GM12878 (cell line): ENCODE data around the gene SORBS1. TPM values are rescaled to one million over a fixed set of nuclear protein-coding genes. Genes with fewer than 3 reads are reported as not detected.

Source experiments
- ATAC-seq: fragments of 200-7000 bp; cut with Tn5 transposase; 3 replicates; pipeline ENCODE4 v1.9.1; 2020; ENCODE audit warnings: mild to moderate bottlenecking, moderate library complexity
- BruUV-seq: library from RNA; stranded (reverse); fragments of 400-500 nt; replicated peaks from 2 replicates; lab custom pipeline; 2021; lab: Mats Ljungman, UMichigan
- CTCF ChIA-PET: fragments of 300-600 bp; sonication (Branson Sonifier 250); formaldehyde crosslinking; extraction: SDS; loops from one replicate; lab custom pipeline; 2021; ENCODE audit warnings: inconsistent platforms; lab: Yijun Ruan, JAX
- POLR2A ChIA-PET: fragments of 350-600 bp; formaldehyde crosslinking; extraction: SDS; loops from one replicate; lab custom pipeline; 2021; ENCODE audit warnings: inconsistent platforms; lab: Charles Lee
- RAD21 ChIA-PET: fragments of 300-600 bp; sonication (Branson Sonifier 250); formaldehyde crosslinking; loops from one replicate; lab custom pipeline; 2023; ENCODE audit warnings: antibody characterized with exemption; ENCODE audit not compliant: unreplicated experiment; lab: Charles Lee
- SMC1A ChIA-PET: fragments of 300-600 bp; sonication (Branson Sonifier 250); formaldehyde crosslinking; loops from one replicate; lab custom pipeline; 2023; ENCODE audit not compliant: unreplicated experiment, uncharacterized antibody; lab: Charles Lee
- DNase-seq: peaks from one replicate; pipeline ENCODE4 v3.0.0-alpha.2; 2011; ENCODE audit warnings: low read depth, low spot score
- FAIRE-seq: peaks from 3 replicates; lab custom pipeline; 2011; peaks lifted over from hg19 to GRCh38; lab: Jason Lieb, UNC
- H2AFZ ChIP-seq: 2 replicates; pipeline ENCODE4 v1.6.0; 2011; ENCODE audit warnings: low read depth, low read length, control low read depth; ENCODE audit not compliant: control insufficient read depth
- H3K27ac ChIP-seq: 2 replicates; pipeline ENCODE4 v1.5.1; 2011; ENCODE audit warnings: control low read depth; ENCODE audit not compliant: control insufficient read depth, insufficient read depth
- H3K27me3 ChIP-seq, 2 experiments: replicated peaks in 1 of 2; 2 replicates each; pipeline versions ENCODE4 v1.6.0 to v1.6.1; 2011; ENCODE audit warnings: low read length in 1 of 2; ENCODE audit not compliant: control insufficient read depth in 2 of 2, insufficient read depth in 2 of 2
- H3K36me3 ChIP-seq, 2 experiments: 2 replicates each; pipeline ENCODE4 v1.5.1; 2011; ENCODE audit warnings: low read length in 1 of 2; ENCODE audit not compliant: control insufficient read depth in 2 of 2, insufficient read depth in 2 of 2
- H3K4me1 ChIP-seq: 2 replicates; pipeline ENCODE4 v1.6.1; 2011; ENCODE audit warnings: mild to moderate bottlenecking, low read length, moderate library complexity, mixed read lengths; ENCODE audit not compliant: control insufficient read depth, insufficient read depth
- H3K4me2 ChIP-seq: 2 replicates; pipeline ENCODE4 v1.6.0; 2011; ENCODE audit warnings: control low read depth; ENCODE audit not compliant: control insufficient read depth, insufficient read depth
- H3K4me3 ChIP-seq: fragments of 200-600 bp; sonication (generic); 2 replicates; pipeline ENCODE4 v1.5.1; 2016
- H3K79me2 ChIP-seq: 2 replicates; pipeline ENCODE4 v1.6.0; 2011; ENCODE audit warnings: low read length; ENCODE audit not compliant: control insufficient read depth, insufficient read depth
- H3K9ac ChIP-seq: 2 replicates; pipeline ENCODE4 v1.8.0; 2011; ENCODE audit warnings: low read length, control low read depth, mixed read lengths; ENCODE audit not compliant: control insufficient read depth, insufficient read depth
- H3K9me3 ChIP-seq: replicated peaks from 3 replicates; pipeline ENCODE4 v1.5.1; 2011; ENCODE audit warnings: mild to moderate bottlenecking, low read length; ENCODE audit not compliant: control insufficient read depth, insufficient read depth
- H4K20me1 ChIP-seq: 2 replicates; pipeline ENCODE4 v1.6.0; 2011; ENCODE audit not compliant: control insufficient read depth, insufficient read depth
- ATF7 ChIP-seq: fragments of 450-650 bp; IDR thresholded peaks from 2 replicates; pipeline ENCODE4 v1.6.1; 2016; ENCODE audit warnings: low read depth, mild to moderate bottlenecking
- EP300 ChIP-seq, 2 experiments: fragments of 150-350 bp in 1 of 2; IDR thresholded peaks; 2 replicates each; pipeline ENCODE4 v1.6.1; 2011 to 2012; ENCODE audit warnings: low read depth in 2 of 2, low read length in 2 of 2, borderline replicate concordance in 1 of 2, improper control_type of control experiment in 1 of 2, inconsistent platforms in 1 of 2; ENCODE audit not compliant: control insufficient read depth in 1 of 2
- ETV6 ChIP-seq, 2 experiments: fragments of 450-650 bp in 1 of 2; IDR thresholded peaks in 1 of 2; conservative IDR thresholded peaks in 1 of 2; 2 replicates each; pipeline ENCODE4 v1.6.1; 2014; ENCODE audit warnings: antibody characterized with exemption in 1 of 2, borderline replicate concordance in 1 of 2, low read depth in 1 of 2, mild to moderate bottlenecking in 1 of 2, moderate library complexity in 1 of 2
- FOS ChIP-seq: IDR thresholded peaks from 3 replicates; pipeline ENCODE4 v1.6.1; 2011; ENCODE audit warnings: borderline replicate concordance; ENCODE audit not compliant: insufficient read length; ENCODE audit errors: extremely low read depth
- FOXM1 ChIP-seq: IDR thresholded peaks from 2 replicates; pipeline ENCODE4 v1.6.1; 2012; ENCODE audit warnings: low read depth, mild to moderate bottlenecking, inconsistent platforms, low read length, moderate library complexity
- KLF5 ChIP-seq: fragments of 450-650 bp; IDR thresholded peaks from 2 replicates; pipeline ENCODE4 v1.6.1; 2014; ENCODE audit warnings: mild to moderate bottlenecking; ENCODE audit not compliant: partially characterized antibody
- MLLT1 ChIP-seq: fragments of 450-650 bp; IDR thresholded peaks from 2 replicates; pipeline ENCODE4 v1.6.1; 2016; ENCODE audit warnings: mild to moderate bottlenecking
- NR2C1 ChIP-seq: fragments of 450-650 bp; IDR thresholded peaks from 2 replicates; pipeline ENCODE4 v1.6.1; 2017; ENCODE audit warnings: antibody characterized with exemption, mild to moderate bottlenecking, moderate library complexity
- PBX3 ChIP-seq: IDR thresholded peaks from 2 replicates; pipeline ENCODE4 v1.6.1; 2011; ENCODE audit warnings: mild to moderate bottlenecking, low read depth, low read length, moderate library complexity; ENCODE audit not compliant: insufficient replicate concordance
- RAD51 ChIP-seq: fragments of 450-650 bp; IDR thresholded peaks from 2 replicates; pipeline ENCODE4 v1.6.1; 2016; ENCODE audit warnings: moderate library complexity, mild to moderate bottlenecking, inconsistent platforms
- WGBS: methylation state at CpG from one replicate; pipeline ENCODE4 v1.1.6; 2016; ENCODE audit warnings: low lambda C conversion rate; ENCODE audit not compliant: insufficient replicate concordance, insufficient coverage; ENCODE audit errors: missing lambda C conversion rate; 5-methylcytosine and 5-hydroxymethylcytosine counted together
- in situ Hi-C: fragments of 300-500 bp; cut with MboI; formaldehyde crosslinking; loops from 9 replicates; pipeline ENCODE4 v1.14.3; 2018; ENCODE audit warnings: mixed read lengths
- intact Hi-C: fragments of 100-400 bp; cut with micrococcal nuclease; formaldehyde crosslinking; loops from one replicate; pipeline ENCODE4 v1.14.2; 2022; ENCODE audit not compliant: unreplicated experiment
- polyA plus RNA-seq, 11 experiments: library from polyadenylated mRNA; depleted of rRNA in 4 of 11; unstranded in 6 of 11; stranded (reverse) in 5 of 11; fragments of >200 nt; fragmentation: Nextera tagmentation in 4 of 11; fragmentation: Illumina TruSeq in 1 of 11; extraction: Ambion mirVana in 4 of 11; extraction: Trizol in 1 of 11; gene quantifications; 1 replicate in 1 of 11; 2 replicates in 10 of 11; pipeline versions ENCODE4 v1.2.1 to v1.2.3, GENCODE V29; 2011 to 2016; ENCODE audit warnings: inconsistent platforms in 2 of 11, missing spikeins in 2 of 11, low read depth in 1 of 11
- total RNA-seq, 4 experiments: library from RNA; depleted of rRNA in 3 of 4; stranded (reverse); fragments of >200 nt in 3 of 4; fragmentation: Illumina TruSeq in 1 of 4; extraction: Trizol in 1 of 4; gene quantifications; 2 replicates each; pipeline versions ENCODE4 v1.2.1 to v1.2.3, GENCODE V29; 2013 to 2021

SORBS1 gene
- total and polyA plus RNA-seq, 10 of the 15 experiments (the other 5 are each of a cell fraction or from before 2014, with no cell fraction given), result 0.13 to 0.75 (median 0.39) TPM

- RAD21 ChIA-PET, result interaction anchor here (1.0 kb wide), 1 partner anchor 106 kb away, joined by 3 read pairs; no protein-coding TSS in a partner anchor
- no peaks in the 10 kb centered on the region for H3K36me3 ChIP-seq
- no peak for ATAC-seq
- WGBS, result 69% methylated on average over 11 of the region's 11 CpGs
- no peaks in the 10 kb centered on the region for H3K9me3 ChIP-seq
- H3K79me2 ChIP-seq, result no peaks in the 10 kb centered on the region
- H3K4me3 ChIP-seq, result no peak overlapping the region
- SMC1A ChIA-PET, result interaction anchor here (0.8 kb wide), 1 partner anchor 18 kb away, joined by 3 read pairs; no protein-coding TSS in a partner anchor
- H3K27me3 ChIP-seq, result peaks cover 1 to 4% of the 10 kb centered on the region in 2 experiments; a peak in 2 of 4 replicates
- intact Hi-C loops, result no loop called here
- H3K27ac ChIP-seq, result no peak overlapping the region
- POLR2A ChIA-PET, result no interaction called here
- CTCF ChIA-PET, result no interaction called here
- in situ Hi-C loops, result no loop called here
- H2AFZ ChIP-seq, result no peak overlapping the region
- TF ChIP-seq MLLT1 (no peak), FOS (no peak), ETV6 (conservative IDR thresholded peaks at IDR 0.05 in 1 of 2, IDR thresholded peaks at IDR 0.05 in 1 of 2; ENCODE audit: borderline replicate concordance in 1 of 2, low read depth in 1 of 2) (no peak), RAD51 (no peak), KLF5 (no peak), ATF7 (no peak), PBX3 (no peak), FOXM1 (no peak), EP300 (IDR thresholded peaks at IDR 0.05; ENCODE audit: borderline replicate concordance in 1 of 2, control insufficient read depth in 1 of 2, low read depth in 2 of 2, low read length in 2 of 2) (no peak), NR2C1 (no peak)
- FAIRE-seq, result no peak
- no peaks in the 10 kb centered on the region for H4K20me1 ChIP-seq
- H3K4me2 ChIP-seq, result no peak overlapping the region
- no peak for DNase-seq
- BruUV-seq, result no TSS peak
- H3K9ac ChIP-seq, result no peak overlapping the region
- H3K4me1 ChIP-seq, result peaks cover 3% of the 10 kb centered on the region; the same call in 1 of the 2 replicates
Measured at GRCh38 chr10:95480102-95480900, 80.9 kb downstream of the SORBS1 start.
